Activated B cell treated with CpG ODN at 0.5 μM for 24 hours (primary cell): ENCODE results near the gene CTSH. TPM values are rescaled to one million over a fixed set of nuclear protein-coding genes. Genes with fewer than 3 reads are reported as not detected.

Experiments
- ATAC-seq: fragments of 200-7000 bp; cut with Tn5 transposase; one replicate; pipeline ENCODE4 v1.10.0; 2021; ENCODE audit warnings: low read depth, mild to moderate bottlenecking, moderate library complexity
- CTCF ChIA-PET: fragments of 350-600 bp; sonication (Branson Sonifier 250); formaldehyde crosslinking; loops from one replicate; lab custom pipeline; 2021; ENCODE audit warnings: antibody characterized with exemption; lab: Charles Lee
- POLR2A ChIA-PET: fragments of 350-600 bp; sonication (Branson Sonifier 250); formaldehyde crosslinking; loops from one replicate; lab custom pipeline; 2021; ENCODE audit warnings: antibody characterized with exemption; lab: Charles Lee
- DNase-seq: peaks from one replicate; pipeline ENCODE4 v3.0.0; 2022
- H3K27ac Mint-ChIP-seq: one replicate; pipeline ENCODE4 v1.8.0; 2020; ENCODE audit warnings: mixed read lengths
- H3K27me3 Mint-ChIP-seq: one replicate; pipeline ENCODE4 v1.8.0; 2021; ENCODE audit warnings: mixed read lengths
- H3K36me3 Mint-ChIP-seq: one replicate; pipeline ENCODE4 v1.8.0; 2021; ENCODE audit warnings: low read depth, mixed read lengths
- H3K4me1 Mint-ChIP-seq: one replicate; pipeline ENCODE4 v1.8.0; 2021; ENCODE audit warnings: mixed read lengths
- H3K4me3 Mint-ChIP-seq: one replicate; pipeline ENCODE4 v1.8.0; 2020; ENCODE audit warnings: mild to moderate bottlenecking, mixed read lengths
- H3K9me3 Mint-ChIP-seq: one replicate; pipeline ENCODE4 v1.8.0; 2020; ENCODE audit warnings: mixed read lengths
- intact Hi-C: fragments of 100-400 bp; cut with micrococcal nuclease; formaldehyde crosslinking; loops from one replicate; pipeline ENCODE4 v1.15.1; 2024
- total RNA-seq: library from RNA; stranded (reverse); gene quantifications from 2 replicates; pipeline ENCODE4 v1.2.3, GENCODE V29; 2022
- TF ChIP-seq, protein P1 (sequence below): fragments of 200-600 bp; IDR thresholded peaks from one replicate; pipeline ENCODE4 v1.8.0; 2022; ENCODE audit warnings: antibody characterized with exemption, mild to moderate bottlenecking

Gene CTSH
- total RNA-seq, 1 donor from 2014 or later, result 762 TPM

DNA sequence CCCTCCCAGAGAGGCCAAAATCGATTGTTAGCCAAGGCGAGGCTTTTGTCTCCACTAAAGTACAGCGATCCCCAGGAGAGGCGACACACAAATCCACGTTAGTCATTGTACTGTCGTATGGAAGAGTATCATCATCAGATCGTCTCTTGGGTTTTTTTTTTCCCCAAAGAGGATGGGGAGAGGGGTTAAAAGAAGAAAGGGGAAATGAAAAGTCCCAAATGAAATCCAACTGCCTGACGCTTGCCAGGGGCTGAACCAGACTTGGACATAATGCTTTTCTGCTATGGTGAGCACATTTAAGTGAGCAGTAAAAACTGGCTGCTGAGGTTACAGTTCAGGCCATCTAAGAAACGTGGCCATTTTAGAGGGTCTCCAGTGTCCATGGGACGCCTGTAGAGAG, 37.9 kb upstream of the CTSH start:
- POLR2A ChIA-PET, result interaction anchor here (0.5 to 1.3 kb wide), 2 partner anchors 38 to 109 kb away, joined by 3 read pairs; partner anchors contain the start of gene CTSH
- H3K9me3 Mint-ChIP-seq, result no peaks in the 10 kb centered on the region

DNA sequence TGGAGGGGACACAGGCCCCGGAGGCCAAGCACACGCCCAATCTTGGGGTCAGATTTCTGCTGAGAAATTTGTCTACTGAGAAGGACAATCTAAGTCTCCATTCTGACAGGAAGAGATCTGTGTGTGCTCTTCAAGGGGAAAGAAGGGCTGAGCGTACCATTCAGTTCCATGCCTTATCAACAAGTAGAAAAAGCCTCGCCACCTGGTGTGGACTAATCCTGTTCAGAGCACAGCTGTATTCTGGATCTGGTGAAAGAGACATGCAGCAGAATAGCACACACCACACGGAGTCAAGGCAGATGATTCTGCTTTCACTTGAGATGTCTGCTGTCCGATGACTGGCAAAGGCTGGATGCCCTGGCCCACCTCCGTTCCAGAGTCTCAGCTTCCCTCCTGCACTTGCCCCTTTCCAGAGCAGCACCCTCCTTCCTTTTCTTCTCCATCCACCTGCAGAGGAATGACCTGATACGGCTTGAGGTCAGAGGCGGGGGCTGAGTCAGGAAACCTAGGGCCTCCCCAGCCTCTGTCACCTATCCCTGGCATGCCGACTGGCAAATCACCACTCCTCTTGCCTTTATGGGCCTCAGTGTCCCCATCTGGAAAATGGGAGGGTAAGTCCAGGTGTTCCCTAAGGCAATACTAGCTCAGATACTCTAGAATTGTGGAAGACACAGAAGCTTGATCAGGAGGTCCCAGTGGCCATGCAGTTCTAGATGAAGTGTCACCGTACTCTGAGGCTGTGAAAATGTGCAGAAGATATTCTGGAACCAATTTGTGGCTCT, 36.9 kb upstream of the CTSH start:
- H3K27me3 Mint-ChIP-seq, result no peaks in the 10 kb centered on the region
- H3K4me3 Mint-ChIP-seq, result no peak overlapping the region
- H3K4me1 Mint-ChIP-seq, result peaks cover 37% of the 10 kb centered on the region
- no peaks in the 10 kb centered on the region for H3K9me3 Mint-ChIP-seq
- no peaks in the 10 kb centered on the region for H3K36me3 Mint-ChIP-seq
- intact Hi-C loops, result no loop called here
- no peak overlapping the region for H3K27ac Mint-ChIP-seq
- CTCF ChIA-PET, result interaction anchor here (1.0 to 2.4 kb wide), 5 partner anchors 24 to 203 kb away, joined by 3 to 12 read pairs (median 3); no protein-coding TSS in a partner anchor
- DNase-seq, result no peak
- no peak for ATAC-seq
- POLR2A ChIA-PET, result interaction anchor here (1.3 to 6.3 kb wide), 2 partner anchors 37 to 38 kb away, joined by 3 to 42 read pairs; partner anchors contain the start of gene CTSH
- TF ChIP-seq, protein P1, sequence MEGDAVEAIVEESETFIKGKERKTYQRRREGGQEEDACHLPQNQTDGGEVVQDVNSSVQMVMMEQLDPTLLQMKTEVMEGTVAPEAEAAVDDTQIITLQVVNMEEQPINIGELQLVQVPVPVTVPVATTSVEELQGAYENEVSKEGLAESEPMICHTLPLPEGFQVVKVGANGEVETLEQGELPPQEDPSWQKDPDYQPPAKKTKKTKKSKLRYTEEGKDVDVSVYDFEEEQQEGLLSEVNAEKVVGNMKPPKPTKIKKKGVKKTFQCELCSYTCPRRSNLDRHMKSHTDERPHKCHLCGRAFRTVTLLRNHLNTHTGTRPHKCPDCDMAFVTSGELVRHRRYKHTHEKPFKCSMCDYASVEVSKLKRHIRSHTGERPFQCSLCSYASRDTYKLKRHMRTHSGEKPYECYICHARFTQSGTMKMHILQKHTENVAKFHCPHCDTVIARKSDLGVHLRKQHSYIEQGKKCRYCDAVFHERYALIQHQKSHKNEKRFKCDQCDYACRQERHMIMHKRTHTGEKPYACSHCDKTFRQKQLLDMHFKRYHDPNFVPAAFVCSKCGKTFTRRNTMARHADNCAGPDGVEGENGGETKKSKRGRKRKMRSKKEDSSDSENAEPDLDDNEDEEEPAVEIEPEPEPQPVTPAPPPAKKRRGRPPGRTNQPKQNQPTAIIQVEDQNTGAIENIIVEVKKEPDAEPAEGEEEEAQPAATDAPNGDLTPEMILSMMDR, result no peak

More for the DNA sequence above, 37.9 kb upstream of the CTSH start:
- DNase-seq (no peak), ATAC-seq (no peak)
- Mint-ChIP-seq H3K4me1 (peaks cover 30% of the 10 kb centered on the region), H3K27ac (no peak overlapping the region), H3K36me3 (no peaks in the 10 kb centered on the region), H3K4me3 (no peak overlapping the region), H3K27me3 (no peaks in the 10 kb centered on the region)
- CTCF ChIA-PET, result interaction anchor here (2.0 kb wide), 1 partner anchor 42 kb away, joined by 6 read pairs; no protein-coding TSS in a partner anchor
- intact Hi-C loops, result no loop called here
- TF ChIP-seq, protein P1, result no peak

DNA sequence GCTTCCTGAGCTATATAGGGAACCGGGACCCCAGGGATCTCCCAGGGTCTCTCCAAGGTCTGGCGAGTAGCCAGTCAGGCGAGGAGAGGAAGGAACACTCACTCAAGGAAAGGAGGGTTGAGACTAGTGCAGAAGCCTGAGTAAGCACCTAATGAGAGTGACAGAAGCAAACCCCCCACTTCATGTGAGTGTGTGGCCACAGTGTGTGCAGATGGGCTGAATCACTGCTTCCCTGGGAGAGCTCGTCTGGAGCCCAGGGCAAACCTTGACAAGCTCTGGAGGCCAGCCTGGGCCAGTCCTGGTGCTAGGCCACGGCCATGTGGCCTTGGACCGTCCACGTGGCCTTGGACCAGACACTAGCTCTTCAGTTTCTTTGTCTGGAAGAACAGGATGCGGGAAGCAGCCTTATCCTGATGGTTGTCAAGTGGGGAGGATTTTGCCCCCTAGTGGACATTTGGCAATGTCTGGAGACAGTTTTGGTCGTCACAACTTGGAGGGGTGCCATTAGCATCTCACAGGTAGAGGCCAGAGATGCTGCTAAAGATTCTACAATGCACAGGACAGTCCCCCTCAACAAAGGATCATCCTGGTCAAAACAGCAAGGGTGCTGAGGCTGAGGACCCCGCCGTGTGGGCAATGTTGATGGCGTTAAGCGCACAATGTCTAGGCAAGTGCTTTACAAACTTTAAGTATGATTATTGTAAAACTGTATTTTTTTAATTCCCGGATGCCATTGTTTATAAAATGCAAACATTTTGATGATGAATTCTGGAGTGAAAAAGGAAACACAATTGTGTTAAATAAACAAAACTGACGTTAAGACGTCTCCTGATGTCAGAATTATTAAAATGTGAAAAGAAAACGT, 34.8 kb upstream of the CTSH start:
- no peak for ATAC-seq
- CTCF ChIA-PET, result interaction anchor here (0.6 to 4.6 kb wide), 15 partner anchors 10 to 119 kb away, joined by 3 to 17 read pairs (median 4); partner anchors contain the start of gene CTSH
- intact Hi-C loops, result loop anchor here (1.0 to 2.0 kb wide), 2 partner anchors 45 to 70 kb away; no protein-coding TSS in a partner anchor
- H3K9me3 Mint-ChIP-seq, result no peaks in the 10 kb centered on the region
- DNase-seq, result no peak
- H3K4me3 Mint-ChIP-seq, result peak overlapping the region; percentile 77
- peak overlapping the region; percentile 91 for H3K27ac Mint-ChIP-seq
- no peaks in the 10 kb centered on the region for H3K36me3 Mint-ChIP-seq
- POLR2A ChIA-PET, result interaction anchor here (0.5 to 6.3 kb wide), 11 partner anchors 21 to 106 kb away, joined by 3 to 42 read pairs (median 4); partner anchors contain the start of gene CTSH
- TF ChIP-seq, protein P1, result no peak
- H3K4me1 Mint-ChIP-seq, result peaks cover 45% of the 10 kb centered on the region
- no peaks in the 10 kb centered on the region for H3K27me3 Mint-ChIP-seq

DNA sequence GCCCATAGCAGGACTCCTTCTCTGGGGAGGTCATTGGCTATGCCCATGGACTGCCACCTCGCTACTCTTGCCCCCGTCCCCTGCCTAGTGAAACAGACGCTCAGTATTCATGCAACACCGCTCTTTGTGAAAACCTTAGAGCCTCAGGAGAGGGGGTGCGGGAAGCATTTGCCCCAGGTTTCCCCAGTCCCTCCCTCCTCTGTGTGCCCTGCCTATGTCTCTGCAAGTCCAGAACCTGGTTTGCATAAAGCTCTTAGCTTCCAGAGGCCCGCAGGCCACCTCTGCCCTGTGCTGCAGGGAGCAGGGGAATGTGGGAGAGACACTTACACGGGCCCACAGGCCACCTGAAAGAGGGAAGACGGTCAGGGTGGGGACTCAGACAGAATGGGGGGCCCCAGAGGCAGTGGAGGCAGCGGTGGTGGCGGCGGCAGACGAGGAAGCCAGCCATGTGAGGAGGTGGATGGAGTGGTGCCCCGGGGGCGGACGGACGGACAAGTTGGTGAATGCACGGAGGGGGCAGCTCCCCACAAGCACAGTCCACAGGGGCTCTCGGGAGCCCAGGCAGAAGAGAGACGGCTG, 33.8 kb upstream of the CTSH start:
- no peak for DNase-seq
- ChIA-PET POLR2A (interaction anchor here (0.6 to 6.3 kb wide), 16 partner anchors 10 to 105 kb away, joined by 3 to 42 read pairs (median 6); partner anchors contain the start of gene CTSH), CTCF (interaction anchor here (1.2 to 4.6 kb wide), 6 partner anchors 34 to 69 kb away, joined by 4 to 17 read pairs (median 5); partner anchors contain the start of gene CTSH)
- ATAC-seq, result no peak
- peak overlapping the region; percentile 91 for H3K27ac Mint-ChIP-seq
- TF ChIP-seq, protein P1, result no peak
- peak overlapping the region; percentile 77 for H3K4me3 Mint-ChIP-seq
- H3K36me3 Mint-ChIP-seq, result no peaks in the 10 kb centered on the region
- H3K9me3 Mint-ChIP-seq, result no peaks in the 10 kb centered on the region
- intact Hi-C loops, result loop anchor here (1.0 to 2.0 kb wide), 2 partner anchors 46 to 69 kb away; no protein-coding TSS in a partner anchor
- H3K27me3 Mint-ChIP-seq, result no peaks in the 10 kb centered on the region
- H3K4me1 Mint-ChIP-seq, result peaks cover 45% of the 10 kb centered on the region
